ENCODE measurements around the gene LTF.
A peak's percentile ranks its signal among the peaks of the same experiment; 100 is the strongest.

- TF ChIP-seq, protein P1, sequence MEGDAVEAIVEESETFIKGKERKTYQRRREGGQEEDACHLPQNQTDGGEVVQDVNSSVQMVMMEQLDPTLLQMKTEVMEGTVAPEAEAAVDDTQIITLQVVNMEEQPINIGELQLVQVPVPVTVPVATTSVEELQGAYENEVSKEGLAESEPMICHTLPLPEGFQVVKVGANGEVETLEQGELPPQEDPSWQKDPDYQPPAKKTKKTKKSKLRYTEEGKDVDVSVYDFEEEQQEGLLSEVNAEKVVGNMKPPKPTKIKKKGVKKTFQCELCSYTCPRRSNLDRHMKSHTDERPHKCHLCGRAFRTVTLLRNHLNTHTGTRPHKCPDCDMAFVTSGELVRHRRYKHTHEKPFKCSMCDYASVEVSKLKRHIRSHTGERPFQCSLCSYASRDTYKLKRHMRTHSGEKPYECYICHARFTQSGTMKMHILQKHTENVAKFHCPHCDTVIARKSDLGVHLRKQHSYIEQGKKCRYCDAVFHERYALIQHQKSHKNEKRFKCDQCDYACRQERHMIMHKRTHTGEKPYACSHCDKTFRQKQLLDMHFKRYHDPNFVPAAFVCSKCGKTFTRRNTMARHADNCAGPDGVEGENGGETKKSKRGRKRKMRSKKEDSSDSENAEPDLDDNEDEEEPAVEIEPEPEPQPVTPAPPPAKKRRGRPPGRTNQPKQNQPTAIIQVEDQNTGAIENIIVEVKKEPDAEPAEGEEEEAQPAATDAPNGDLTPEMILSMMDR (conservative IDR thresholded peaks at IDR 0.05; ENCODE audit: low read length): peak; percentile 100
- no peak for TF ChIP-seq EZH2phosphoT487 (IDR thresholded peaks at IDR 0.05; ENCODE audit: borderline replicate concordance, low read depth, low read length)
Measured at GRCh38 chr3:46488735-46489361, 24.1 kb upstream of the LTF start.
